Measurements from ENCODE around the gene TPSG1.
A peak's percentile ranks its signal among the peaks of the same experiment; 100 is the strongest.
"Not testable (repeated sequence)": the region's sequence is repeated elsewhere in the genome, so short reads cannot be mapped to it uniquely, and the experiment has no call there.

TPSG1 gene

GRCh38 chr16:1256296-1256873 lies 31.3 kb upstream of the TPSG1 start:
- DNase-seq = not testable (repeated sequence)

- peak in 1 of 2 donors; percentile 79 for DNase-seq
These were observed 30.4 kb upstream of the TPSG1 start, which contains the start of gene TPSD1 for GRCh38 chr16:1255276-1256122. TPSD1 (plus strand) TSS chr16:1256069; CDS start chr16:1256281, 212 bp downstream.

GRCh38 chr16:1254821-1255220 lies 29.8 kb upstream of the TPSG1 start:
- DNase-seq = not testable (repeated sequence)

- not testable (repeated sequence) for DNase-seq
These were observed 28.8 kb upstream of the TPSG1 start for GRCh38 chr16:1253701-1254364.

GRCh38 chr16:1249031-1249755 lies 24.1 kb upstream of the TPSG1 start:
- not testable (repeated sequence) for DNase-seq

- not testable (repeated sequence) for DNase-seq
These were observed 23.0 kb upstream of the TPSG1 start for GRCh38 chr16:1247903-1248537.

- DNase-seq = no peak
These were observed 20.5 kb upstream of the TPSG1 start for GRCh38 chr16:1245452-1246020.

- DNase-seq = no peak
These were observed 19.8 kb upstream of the TPSG1 start for GRCh38 chr16:1244881-1245280.

GRCh38 chr16:1243907-1244850 lies 19.1 kb upstream of the TPSG1 start:
- DNase-seq = not testable (repeated sequence)

GRCh38 chr16:1243363-1243762 lies 18.3 kb upstream of the TPSG1 start:
- DNase-seq = not testable (repeated sequence)

GRCh38 chr16:1241081-1241480 lies 16.0 kb upstream of the TPSG1 start:
- DNase-seq = not testable (repeated sequence)

GRCh38 chr16:1240436-1240835 lies 15.4 kb upstream of the TPSG1 start, which contains the start of gene TPSAB1:
TPSAB1 (plus strand) TSS chr16:1240705; CDS start chr16:1240939, 234 bp downstream.
- not testable (repeated sequence) for DNase-seq

GRCh38 chr16:1239575-1239974 lies 14.5 kb upstream of the TPSG1 start:
- not testable (repeated sequence) for DNase-seq

GRCh38 chr16:1238909-1239308 lies 13.8 kb upstream of the TPSG1 start:
- DNase-seq = not testable (repeated sequence)

GRCh38 chr16:1237990-1238389 lies 12.9 kb upstream of the TPSG1 start:
- DNase-seq = no peak

GRCh38 chr16:1236659-1237058 lies 11.6 kb upstream of the TPSG1 start:
- DNase-seq = not testable (repeated sequence)

- DNase-seq = not testable (repeated sequence)
These were observed 7.1 kb upstream of the TPSG1 start for GRCh38 chr16:1232049-1232748.

GRCh38 chr16:1231301-1231700 lies 6.2 kb upstream of the TPSG1 start:
- DNase-seq = not testable (repeated sequence)

- DNase-seq = not testable (repeated sequence)
These were observed 5.6 kb upstream of the TPSG1 start for GRCh38 chr16:1230471-1231212.
